Right renal pelvis (tissue), 4 donors: Measurements from ENCODE around the gene ASPG. TPM values are rescaled to one million over a fixed set of nuclear protein-coding genes. Genes with fewer than 3 reads are reported as not detected.

Source experiments
- DNase-seq, 4 donors: peaks; one replicate each; pipeline ENCODE4 v3.0.0-alpha.2; 2013; ENCODE audit warnings: low read depth in 4 of 4, low spot score in 3 of 4, missing footprints in 1 of 4
- polyA plus RNA-seq, 4 donors: library from polyadenylated mRNA; unstranded; fragments of 120-200 nt; gene quantifications; one replicate each; pipeline ENCODE4 v1.2.1, GENCODE V29; 2013; ENCODE audit not compliant: insufficient read length in 4 of 4

Gene ASPG
- polyA plus RNA-seq, 4 donors, result 12.3 to 20.2 (median 16.5) TPM

GRCh38 chr14:104103061-104103445 is 17.6 kb downstream of the ASPG start:
- DNase-seq, result no peak

GRCh38 chr14:104103446-104104075 is 18.1 kb downstream of the ASPG start:
- DNase-seq, result no peak

- DNase-seq, result no peak
Observed at GRCh38 chr14:104104076-104104901, 18.8 kb downstream of the ASPG start.

GRCh38 chr14:104105071-104105821 is 19.7 kb downstream of the ASPG start:
- no peak for DNase-seq

- no peak for DNase-seq
Observed at GRCh38 chr14:104105822-104106470, 20.4 kb downstream of the ASPG start.

- DNase-seq, result no peak
Observed at GRCh38 chr14:104106471-104106991, 21.0 kb downstream of the ASPG start.

- DNase-seq, result no peak
Observed at GRCh38 chr14:104107101-104107581, 21.6 kb downstream of the ASPG start.

GRCh38 chr14:104107611-104108569 is 22.4 kb downstream of the ASPG start:
- no peak for DNase-seq

- DNase-seq, result no peak
Observed at GRCh38 chr14:104108570-104109541, 23.4 kb downstream of the ASPG start.

GRCh38 chr14:104109731-104110361 is 24.3 kb downstream of the ASPG start:
- no peak for DNase-seq

GRCh38 chr14:104110491-104111209 is 25.1 kb downstream of the ASPG start:
- no peak for DNase-seq

GRCh38 chr14:104111301-104112112 is 26.0 kb downstream of the ASPG start:
- no peak for DNase-seq

- DNase-seq, result no peak
Observed at GRCh38 chr14:104112113-104112505, 26.6 kb downstream of the ASPG start.

GRCh38 chr14:104112609-104113571 is 27.4 kb downstream of the ASPG start:
- DNase-seq, result no peak
